ENCODE data around the gene CCDC40. TPM values are rescaled to one million over a fixed set of nuclear protein-coding genes. Genes with fewer than 3 reads are reported as not detected.

CCDC40 gene
- total RNA-seq, 1 experiment from 2014 or later, result 14.2 TPM

DNA sequence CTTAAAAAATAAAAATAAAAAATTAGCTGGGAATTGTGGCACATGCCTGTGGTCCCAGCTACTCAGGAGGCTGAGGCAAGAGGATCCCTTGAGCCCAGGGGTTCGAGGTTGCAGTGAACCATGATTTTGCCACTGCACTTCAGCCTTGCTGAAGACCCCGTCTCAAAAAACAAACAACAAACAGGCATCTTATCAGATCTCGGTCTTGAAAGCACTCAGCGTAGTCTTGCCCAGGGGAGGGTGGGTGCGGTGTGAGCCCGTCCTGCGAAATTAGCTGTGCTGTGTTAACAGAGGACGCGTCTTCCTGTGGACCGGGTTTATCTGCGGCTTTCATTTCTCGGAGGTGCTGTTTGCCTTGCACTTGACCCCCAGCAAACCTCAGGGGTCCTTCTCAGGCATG, 70.3 kb downstream of the CCDC40 start:
- CTCF ChIA-PET, result no interaction called here
- H3K4me3 ChIP-seq, result no peak overlapping the region

DNA sequence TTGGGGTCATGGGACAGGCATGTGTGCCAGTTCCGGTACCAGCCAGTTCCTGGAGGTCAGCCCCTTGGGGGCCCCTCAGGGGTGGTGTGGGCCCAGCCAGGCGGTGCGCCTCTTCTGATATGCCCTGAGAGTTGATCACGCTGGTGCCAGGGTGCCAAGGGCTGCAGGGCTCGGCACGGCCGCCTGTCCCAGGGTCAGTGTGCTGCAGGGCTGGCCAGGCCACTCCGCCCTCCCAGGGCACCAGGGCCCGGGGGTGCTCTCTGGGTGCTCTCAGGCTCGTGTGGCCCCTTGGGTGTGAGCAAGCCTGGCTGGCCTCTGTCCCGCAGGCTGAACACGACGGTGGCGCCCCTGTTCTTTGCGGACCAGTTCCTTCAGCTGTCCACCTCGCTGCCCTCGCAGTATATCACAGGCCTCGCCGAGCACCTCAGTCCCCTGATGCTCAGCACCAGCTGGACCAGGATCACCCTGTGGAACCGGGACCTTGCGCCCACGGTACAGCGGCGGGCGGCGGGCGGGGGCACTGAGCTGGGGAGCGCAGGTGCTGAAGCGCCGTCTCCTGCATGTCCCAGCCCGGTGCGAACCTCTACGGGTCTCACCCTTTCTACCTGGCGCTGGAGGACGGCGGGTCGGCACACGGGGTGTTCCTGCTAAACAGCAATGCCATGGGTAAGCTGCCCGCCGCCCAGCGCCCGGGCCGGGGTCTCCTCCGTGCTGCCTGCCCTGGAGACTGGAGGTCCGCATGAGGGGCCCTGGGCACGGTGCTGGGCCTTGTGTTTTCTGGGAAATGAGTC, 71.0 kb downstream of the CCDC40 start:
- H3F3A ChIP-seq (ENCODE audit: insufficient read depth, low read depth), result no peaks in the 10 kb centered on the region
- no peak overlapping the region for H3K4me3 ChIP-seq
- POLR2A ChIA-PET (ENCODE audit: unreplicated experiment), result interaction anchor here (0.7 kb wide), 1 partner anchor 53 kb away, joined by 4 read pairs; no protein-coding TSS in a partner anchor
- H3K9me2 ChIP-seq (ENCODE audit: insufficient read depth), result no peaks in the 10 kb centered on the region
- H3K4me1 ChIP-seq (replicated peaks; ENCODE audit: insufficient read depth), result no peaks in the 10 kb centered on the region
- H2AFZ ChIP-seq, result no peak overlapping the region
- CTCF ChIA-PET, result no interaction called here
- H3K79me2 ChIP-seq (ENCODE audit: low read depth), result no peaks in the 10 kb centered on the region
- BruUV-seq (replicated peaks), result no TSS peak
- no peaks in the 10 kb centered on the region for H3K36me3 ChIP-seq (ENCODE audit: low read depth)
- no peak overlapping the region for H3K4me2 ChIP-seq
- H3K27me3 ChIP-seq (ENCODE audit: insufficient read depth, low read depth), result no peaks in the 10 kb centered on the region
- H3K9me3 ChIP-seq (ENCODE audit: insufficient read depth, low read depth), result no peaks in the 10 kb centered on the region
- no peak overlapping the region for H3K27ac ChIP-seq
- no peak for TF ChIP-seq EZH2 (IDR thresholded peaks at IDR 0.05; ENCODE audit: low read depth)
- TF ChIP-seq, protein P1, sequence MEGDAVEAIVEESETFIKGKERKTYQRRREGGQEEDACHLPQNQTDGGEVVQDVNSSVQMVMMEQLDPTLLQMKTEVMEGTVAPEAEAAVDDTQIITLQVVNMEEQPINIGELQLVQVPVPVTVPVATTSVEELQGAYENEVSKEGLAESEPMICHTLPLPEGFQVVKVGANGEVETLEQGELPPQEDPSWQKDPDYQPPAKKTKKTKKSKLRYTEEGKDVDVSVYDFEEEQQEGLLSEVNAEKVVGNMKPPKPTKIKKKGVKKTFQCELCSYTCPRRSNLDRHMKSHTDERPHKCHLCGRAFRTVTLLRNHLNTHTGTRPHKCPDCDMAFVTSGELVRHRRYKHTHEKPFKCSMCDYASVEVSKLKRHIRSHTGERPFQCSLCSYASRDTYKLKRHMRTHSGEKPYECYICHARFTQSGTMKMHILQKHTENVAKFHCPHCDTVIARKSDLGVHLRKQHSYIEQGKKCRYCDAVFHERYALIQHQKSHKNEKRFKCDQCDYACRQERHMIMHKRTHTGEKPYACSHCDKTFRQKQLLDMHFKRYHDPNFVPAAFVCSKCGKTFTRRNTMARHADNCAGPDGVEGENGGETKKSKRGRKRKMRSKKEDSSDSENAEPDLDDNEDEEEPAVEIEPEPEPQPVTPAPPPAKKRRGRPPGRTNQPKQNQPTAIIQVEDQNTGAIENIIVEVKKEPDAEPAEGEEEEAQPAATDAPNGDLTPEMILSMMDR (conservative IDR thresholded peaks at IDR 0.05), result no peak
- no peaks in the 10 kb centered on the region for H4K20me1 ChIP-seq (ENCODE audit: insufficient read depth)
- no peak for DNase-seq
- intact Hi-C loops (cut with micrococcal nuclease; ENCODE audit: unreplicated experiment), result no loop called here

More for the DNA sequence above, 70.3 kb downstream of the CCDC40 start:
- H3K27me3 ChIP-seq (ENCODE audit: insufficient read depth, low read depth), result no peaks in the 10 kb centered on the region
- H3K9me2 ChIP-seq (ENCODE audit: insufficient read depth), result no peaks in the 10 kb centered on the region
- no peak overlapping the region for H2AFZ ChIP-seq
- no peaks in the 10 kb centered on the region for H3K36me3 ChIP-seq (ENCODE audit: low read depth)
- intact Hi-C loops (cut with micrococcal nuclease; ENCODE audit: unreplicated experiment), result no loop called here
- no peaks in the 10 kb centered on the region for H4K20me1 ChIP-seq (ENCODE audit: insufficient read depth)
- DNase-seq, result no peak
- no peaks in the 10 kb centered on the region for H3K4me1 ChIP-seq (replicated peaks; ENCODE audit: insufficient read depth)
- POLR2A ChIA-PET (ENCODE audit: unreplicated experiment), result interaction anchor here (0.6 to 0.7 kb wide), 2 partner anchors 13 to 53 kb away, joined by 4 read pairs; no protein-coding TSS in a partner anchor
- H3K4me2 ChIP-seq, result no peak overlapping the region
- no peak overlapping the region for H3K27ac ChIP-seq
- TF ChIP-seq, protein P1 (conservative IDR thresholded peaks at IDR 0.05), result no peak
- no peak for TF ChIP-seq EZH2 (IDR thresholded peaks at IDR 0.05; ENCODE audit: low read depth)
- no peaks in the 10 kb centered on the region for H3K9me3 ChIP-seq (ENCODE audit: insufficient read depth, low read depth)
- H3F3A ChIP-seq (ENCODE audit: insufficient read depth, low read depth), result no peaks in the 10 kb centered on the region
- BruUV-seq (replicated peaks), result no TSS peak
- 0 out of 2 replicates have a peak, but pooled peaks cover 2% of the 10 kb centered on the region for H3K79me2 ChIP-seq (ENCODE audit: low read depth)

DNA sequence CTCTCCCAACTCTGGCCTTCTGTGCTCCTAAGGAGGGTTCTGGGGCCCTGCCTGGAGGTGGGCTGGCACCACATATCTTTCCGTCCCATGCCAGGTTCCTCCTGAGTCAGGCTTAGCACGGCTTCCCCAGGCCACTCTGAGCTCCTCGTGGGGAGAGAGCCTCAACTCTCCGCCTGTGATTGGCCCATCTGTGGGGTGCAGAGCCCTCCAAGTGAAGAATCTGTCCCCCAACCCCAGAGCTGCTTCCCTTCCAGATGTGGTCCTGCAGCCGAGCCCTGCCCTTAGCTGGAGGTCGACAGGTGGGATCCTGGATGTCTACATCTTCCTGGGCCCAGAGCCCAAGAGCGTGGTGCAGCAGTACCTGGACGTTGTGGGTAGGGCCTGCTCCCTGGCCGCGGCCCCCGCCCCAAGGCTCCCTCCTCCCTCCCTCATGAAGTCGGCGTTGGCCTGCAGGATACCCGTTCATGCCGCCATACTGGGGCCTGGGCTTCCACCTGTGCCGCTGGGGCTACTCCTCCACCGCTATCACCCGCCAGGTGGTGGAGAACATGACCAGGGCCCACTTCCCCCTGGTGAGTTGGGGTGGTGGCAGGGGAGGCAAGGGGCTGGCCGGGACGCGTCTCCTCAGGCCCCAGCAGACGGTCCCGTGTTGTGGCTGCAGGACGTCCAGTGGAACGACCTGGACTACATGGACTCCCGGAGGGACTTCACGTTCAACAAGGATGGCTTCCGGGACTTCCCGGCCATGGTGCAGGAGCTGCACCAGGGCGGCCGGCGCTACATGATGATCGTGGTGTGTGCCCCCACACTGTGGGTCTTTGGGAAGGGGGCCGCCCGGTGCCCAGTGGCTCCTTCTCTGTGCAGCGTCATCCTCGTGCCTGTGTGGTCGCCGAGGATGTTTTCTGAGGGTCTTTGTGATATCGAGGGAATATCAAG, 71.9 kb downstream of the CCDC40 start:
- Histone ChIP-seq H3K36me3 (ENCODE audit: low read depth) (no peaks in the 10 kb centered on the region), H3K79me2 (ENCODE audit: low read depth) (no peaks in the 10 kb centered on the region), H3K27me3 (ENCODE audit: insufficient read depth, low read depth) (no peaks in the 10 kb centered on the region), H2AFZ (no peak overlapping the region), H3K4me1 (replicated peaks; ENCODE audit: insufficient read depth) (no peaks in the 10 kb centered on the region), H3K27ac (no peak overlapping the region), H3K9me3 (ENCODE audit: insufficient read depth, low read depth) (no peaks in the 10 kb centered on the region), H3K9me2 (ENCODE audit: insufficient read depth) (no peaks in the 10 kb centered on the region), H3K4me3 (no peak overlapping the region), H4K20me1 (ENCODE audit: insufficient read depth) (no peaks in the 10 kb centered on the region), H3K4me2 (no peak overlapping the region), H3F3A (ENCODE audit: insufficient read depth, low read depth) (no peaks in the 10 kb centered on the region)
- no TSS peak for BruUV-seq (replicated peaks)
- no peak for TF ChIP-seq EZH2 (IDR thresholded peaks at IDR 0.05; ENCODE audit: low read depth)
- TF ChIP-seq, protein P1 (conservative IDR thresholded peaks at IDR 0.05), result no peak
- intact Hi-C loops (cut with micrococcal nuclease; ENCODE audit: unreplicated experiment), result no loop called here
- CTCF ChIA-PET, result no interaction called here
- POLR2A ChIA-PET (ENCODE audit: unreplicated experiment), result no interaction called here
- DNase-seq, result no peak
